ENCODE measurements around the gene FAM227B.

FAM227B gene

DNA sequence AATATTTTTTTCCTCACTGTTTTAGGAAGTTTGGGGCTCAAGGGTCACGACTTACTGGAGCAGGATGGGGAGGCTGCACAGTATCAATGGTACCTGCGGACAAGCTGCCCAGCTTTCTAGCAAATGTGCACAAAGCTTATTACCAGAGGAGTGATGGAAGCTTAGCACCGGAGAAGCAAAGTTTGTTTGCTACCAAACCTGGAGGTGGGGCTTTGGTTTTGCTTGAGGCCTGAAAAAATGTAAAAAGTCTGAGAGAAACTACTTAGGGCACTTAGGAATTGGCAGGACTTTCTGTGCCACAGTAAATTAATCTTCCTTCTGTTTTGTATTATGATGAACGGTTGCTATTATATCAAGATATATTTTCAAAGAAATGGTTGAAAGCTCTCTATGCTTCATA is 292.7 kb downstream of the FAM227B start:
- TF ChIP-seq, protein P1, sequence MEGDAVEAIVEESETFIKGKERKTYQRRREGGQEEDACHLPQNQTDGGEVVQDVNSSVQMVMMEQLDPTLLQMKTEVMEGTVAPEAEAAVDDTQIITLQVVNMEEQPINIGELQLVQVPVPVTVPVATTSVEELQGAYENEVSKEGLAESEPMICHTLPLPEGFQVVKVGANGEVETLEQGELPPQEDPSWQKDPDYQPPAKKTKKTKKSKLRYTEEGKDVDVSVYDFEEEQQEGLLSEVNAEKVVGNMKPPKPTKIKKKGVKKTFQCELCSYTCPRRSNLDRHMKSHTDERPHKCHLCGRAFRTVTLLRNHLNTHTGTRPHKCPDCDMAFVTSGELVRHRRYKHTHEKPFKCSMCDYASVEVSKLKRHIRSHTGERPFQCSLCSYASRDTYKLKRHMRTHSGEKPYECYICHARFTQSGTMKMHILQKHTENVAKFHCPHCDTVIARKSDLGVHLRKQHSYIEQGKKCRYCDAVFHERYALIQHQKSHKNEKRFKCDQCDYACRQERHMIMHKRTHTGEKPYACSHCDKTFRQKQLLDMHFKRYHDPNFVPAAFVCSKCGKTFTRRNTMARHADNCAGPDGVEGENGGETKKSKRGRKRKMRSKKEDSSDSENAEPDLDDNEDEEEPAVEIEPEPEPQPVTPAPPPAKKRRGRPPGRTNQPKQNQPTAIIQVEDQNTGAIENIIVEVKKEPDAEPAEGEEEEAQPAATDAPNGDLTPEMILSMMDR (IDR thresholded peaks at IDR 0.05) = no peak

DNA sequence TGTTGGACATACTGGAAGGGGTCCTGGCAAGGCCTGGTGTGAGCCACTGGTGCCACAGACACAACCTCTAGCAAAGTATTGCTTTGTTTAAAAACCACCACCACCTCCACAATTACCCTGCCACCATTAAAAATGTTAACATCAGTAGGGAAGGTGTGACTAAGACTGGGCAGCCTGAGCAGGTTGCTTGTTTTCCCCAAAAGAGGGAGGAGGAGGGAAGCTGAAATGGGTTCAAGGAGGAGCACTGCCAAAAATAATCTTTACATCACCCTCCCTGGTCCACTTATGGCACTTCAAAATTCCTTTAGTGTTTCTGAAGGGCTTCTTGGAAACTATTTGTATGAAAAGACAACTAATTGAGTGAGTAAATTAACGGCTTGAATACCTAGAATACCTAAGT is 297.4 kb downstream of the FAM227B start:
- TF ChIP-seq, protein P1 (IDR thresholded peaks at IDR 0.05) = no peak

DNA sequence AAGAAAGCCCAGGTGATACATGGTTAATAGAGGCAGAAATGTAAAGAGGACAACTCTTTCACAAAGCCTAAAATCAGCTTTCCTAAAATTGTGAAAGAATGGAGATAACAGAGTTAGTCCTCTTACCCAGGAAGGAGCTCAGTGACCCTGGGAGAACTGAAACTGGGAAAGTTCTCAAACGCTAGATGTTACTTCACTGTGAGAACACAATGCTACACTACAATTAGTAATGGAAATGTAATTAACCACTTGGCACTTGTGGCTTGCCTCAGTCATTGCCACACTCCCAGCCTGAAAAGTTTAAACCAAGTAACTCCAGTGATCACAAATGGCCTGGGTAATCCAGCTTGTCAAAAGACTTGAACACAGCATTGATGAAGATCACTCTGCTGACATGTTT is 300.3 kb downstream of the FAM227B start:
- TF ChIP-seq, protein P1 (IDR thresholded peaks at IDR 0.05) = no peak

DNA sequence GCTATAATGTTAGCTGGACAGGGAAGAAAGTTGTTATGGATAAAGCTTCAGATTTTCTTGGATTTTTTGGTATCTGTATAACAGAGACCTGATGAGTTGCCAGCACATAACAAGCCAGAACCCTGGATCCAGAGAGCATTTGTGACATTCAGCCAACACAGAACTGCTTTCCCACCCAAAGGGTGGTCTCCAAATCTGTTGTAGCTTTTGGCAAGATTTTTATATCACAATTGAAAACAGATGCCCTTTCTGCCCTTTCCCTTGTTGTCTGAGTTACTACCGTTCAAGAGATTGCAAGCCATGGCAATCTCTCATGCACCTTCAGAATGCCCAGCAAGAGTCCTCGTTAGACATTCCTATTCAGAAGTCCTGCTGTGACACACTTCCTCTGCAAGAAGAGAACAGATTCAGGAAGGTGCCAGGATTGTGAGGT is 305.2 kb downstream of the FAM227B start:
- TF ChIP-seq, protein P1 (IDR thresholded peaks at IDR 0.05) = no peak

DNA sequence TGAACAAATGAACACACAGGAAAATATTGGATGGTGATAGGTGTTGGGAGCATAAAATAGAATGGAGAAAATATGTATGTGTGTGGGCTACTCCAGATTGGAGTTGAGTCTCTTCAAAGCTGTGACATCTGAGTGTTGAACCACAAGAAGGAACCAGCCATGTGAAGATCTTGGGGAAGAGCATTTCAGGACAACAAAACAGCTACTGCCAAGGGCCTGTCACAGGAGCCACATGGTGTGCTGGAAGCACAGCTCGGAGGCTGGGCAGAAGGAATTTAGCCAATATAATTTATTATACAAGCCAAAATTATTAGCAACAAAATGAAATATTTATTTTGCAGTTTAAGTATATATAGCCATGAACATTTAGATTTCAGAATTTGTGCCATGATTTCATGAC is 305.9 kb downstream of the FAM227B start:
- TF ChIP-seq, protein P1 (IDR thresholded peaks at IDR 0.05) = no peak

DNA sequence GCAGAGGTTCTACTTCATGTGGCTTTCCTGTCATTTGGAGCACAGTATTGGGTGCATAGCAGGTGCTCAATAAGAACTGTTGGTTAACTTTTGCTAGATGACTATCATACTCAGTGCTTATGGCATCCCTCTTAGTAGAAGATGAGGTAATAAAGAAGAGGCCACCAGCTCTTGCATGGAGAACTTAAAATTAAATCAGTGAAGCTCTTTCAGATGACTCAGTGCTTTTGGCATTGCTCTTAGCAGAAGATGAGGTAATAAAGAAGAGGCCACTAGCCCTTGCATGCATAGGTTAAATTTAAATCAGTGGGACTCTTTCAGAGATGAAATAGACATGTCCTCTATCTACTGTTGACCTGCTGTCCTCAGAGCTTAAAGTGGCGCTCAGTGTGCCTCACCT is 307.0 kb downstream of the FAM227B start:
- TF ChIP-seq, protein P1 (IDR thresholded peaks at IDR 0.05) = no peak

DNA sequence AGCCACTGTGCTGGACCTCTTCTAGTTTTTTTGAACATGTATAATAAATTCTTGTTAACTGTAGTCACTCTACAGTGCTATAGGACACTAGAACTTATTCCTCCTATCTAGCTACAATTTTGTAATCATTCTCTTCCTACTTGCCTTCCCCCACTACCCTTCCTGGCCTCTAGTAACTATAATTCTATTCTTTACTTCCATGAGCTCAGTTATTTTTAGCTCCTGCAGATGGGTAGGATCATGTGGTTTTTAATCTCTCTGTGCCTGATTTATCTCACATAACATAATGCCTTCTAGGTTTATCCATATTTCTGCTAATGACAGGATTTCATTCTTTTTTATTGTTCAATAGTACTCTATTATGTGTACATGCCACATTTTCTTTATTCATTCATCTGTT is 310.7 kb downstream of the FAM227B start:
- TF ChIP-seq, protein P1 (IDR thresholded peaks at IDR 0.05) = no peak

DNA sequence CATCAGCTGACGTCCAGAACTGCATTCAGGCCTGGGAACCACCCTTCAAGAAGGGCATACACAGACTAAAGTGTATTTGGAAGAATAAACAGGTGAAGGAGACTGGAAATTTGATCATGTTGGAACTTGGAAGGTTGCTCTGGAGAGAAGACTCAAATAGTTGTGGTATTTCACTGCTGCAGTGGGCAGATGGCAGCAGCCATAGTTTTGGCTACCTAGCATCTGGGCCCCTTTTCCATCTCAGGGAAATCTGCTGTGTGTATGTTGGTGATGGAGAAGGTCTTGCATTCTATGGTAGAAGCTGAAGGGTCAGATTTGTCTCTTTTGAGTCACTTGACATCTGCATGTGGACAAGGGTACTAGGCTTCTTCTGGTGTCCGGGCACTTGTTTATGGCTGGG is 311.9 kb downstream of the FAM227B start:
- TF ChIP-seq, protein P1 (IDR thresholded peaks at IDR 0.05) = no peak
